A549 (cell line): Measurements from ENCODE around the gene TXNDC15. TPM values are rescaled to one million over a fixed set of nuclear protein-coding genes. Genes with fewer than 3 reads are reported as not detected.
"Not testable (repeated sequence)": the region's sequence is repeated elsewhere in the genome, so short reads cannot be mapped to it uniquely, and the experiment has no call there.

Experiments
- ATAC-seq, 2 experiments: fragments of 200-7000 bp in 1 of 2; fragments of >200 bp in 1 of 2; cut with Nextera tagmentation in 1 of 2; cut with Tn5 transposase in 1 of 2; 3 replicates each; pipeline versions ENCODE4 v1.8.0 to v1.9.1; 2018 to 2020; ENCODE audit warnings: mild to moderate bottlenecking in 1 of 2, moderate library complexity in 1 of 2
- CTCF ChIA-PET: fragments of 300-600 bp; sonication (Branson Sonifier 250); formaldehyde crosslinking; extraction: SDS; loops from one replicate; lab custom pipeline; 2021; ENCODE audit warnings: antibody characterized with exemption, inconsistent platforms; lab: Yijun Ruan, JAX
- POLR2A ChIA-PET: fragments of 350-600 bp; formaldehyde crosslinking; extraction: SDS; loops from one replicate; lab custom pipeline; 2021; ENCODE audit warnings: antibody characterized with exemption, inconsistent platforms; lab: Yijun Ruan, JAX
- DNase-seq, 2 experiments: peaks; one replicate each; pipeline versions ENCODE4 v3.0.0 to v3.0.0-alpha.2; 2011 to 2016; ENCODE audit warnings: low read depth in 1 of 2, low spot score in 1 of 2
- FAIRE-seq: peaks from 2 replicates; lab custom pipeline; 2011; peaks lifted over from hg19 to GRCh38; lab: Jason Lieb, UNC
- H3K27ac ChIP-seq, 2 experiments: fragments of >200 bp; sonication (Bioruptor Twin); formaldehyde crosslinking; 3 replicates each; pipeline ENCODE4 v1.5.1; 2016 to 2017
- H3K4me1 ChIP-seq: fragments of >200 bp; sonication (Bioruptor Twin); formaldehyde crosslinking; 3 replicates; pipeline ENCODE4 v1.6.1; 2016
- H3K4me2 ChIP-seq: fragments of >200 bp; sonication (Bioruptor Twin); formaldehyde crosslinking; 3 replicates; pipeline ENCODE4 v1.6.1; 2016
- H3K4me3 ChIP-seq: fragments of >200 bp; sonication (Bioruptor Twin); formaldehyde crosslinking; 3 replicates; pipeline ENCODE4 v1.5.1; 2016
- H3K9me3 ChIP-seq: fragments of >200 bp; sonication (Bioruptor Twin); formaldehyde crosslinking; 3 replicates; pipeline ENCODE4 v1.6.1; 2016
- BCL3 ChIP-seq: fragments of >200 bp; sonication (Bioruptor Twin); formaldehyde crosslinking; IDR thresholded peaks from 3 replicates; pipeline ENCODE4 v1.6.1; 2016
- BHLHE40 ChIP-seq: IDR thresholded peaks from 2 replicates; pipeline ENCODE4 v1.6.1; 2012; ENCODE audit warnings: low read depth, low read length, inconsistent platforms
- CBX2 ChIP-seq: fragments of 200-600 bp; sonication (generic); IDR thresholded peaks from 2 replicates; pipeline ENCODE4 v1.6.1; 2016; ENCODE audit warnings: low read depth, mild to moderate bottlenecking, borderline replicate concordance
- CHD4 ChIP-seq: fragments of 200-600 bp; sonication (generic); IDR thresholded peaks from 2 replicates; pipeline ENCODE4 v1.6.1; 2016; ENCODE audit warnings: antibody characterized with exemption, mild to moderate bottlenecking, borderline replicate concordance
- CTCF ChIP-seq: fragments of >200 bp; sonication (Bioruptor Twin); formaldehyde crosslinking; IDR thresholded peaks from 3 replicates; pipeline ENCODE4 v1.5.1; 2016
- E2F6 ChIP-seq: IDR thresholded peaks from 2 replicates; pipeline ENCODE4 v1.6.1; 2012; ENCODE audit warnings: low read depth, borderline replicate concordance
- EHF ChIP-seq: fragments of 250-450 bp; sonication (Bioruptor Pico); IDR thresholded peaks from 2 replicates; pipeline ENCODE4 v1.5.0; 2020; ENCODE audit warnings: mild to moderate bottlenecking
- ELK1 ChIP-seq: fragments of 150-350 bp; IDR thresholded peaks from 2 replicates; pipeline ENCODE4 v1.6.1; 2014; ENCODE audit warnings: low read depth, mild to moderate bottlenecking, low read length
- EP300 ChIP-seq, 2 experiments: fragments of >200 bp; sonication (Bioruptor Twin); formaldehyde crosslinking; IDR thresholded peaks; 2 replicates in 1 of 2; 3 replicates in 1 of 2; pipeline ENCODE4 v1.6.1; 2016 to 2017
- FOSB ChIP-seq: fragments of 250-450 bp; sonication (Bioruptor Pico); IDR thresholded peaks from 2 replicates; pipeline ENCODE4 v1.5.0; 2020; ENCODE audit warnings: mild to moderate bottlenecking, moderate library complexity
- FOSL2 ChIP-seq, 2 experiments: fragments of 450-650 bp in 1 of 2; fragments of >200 bp in 1 of 2; sonication (Bioruptor Twin) in 1 of 2; formaldehyde crosslinking; IDR thresholded peaks; 2 replicates each; pipeline versions ENCODE4 v1.5.0 to v1.6.1; 2016 to 2020; ENCODE audit warnings: mild to moderate bottlenecking in 1 of 2, moderate library complexity in 1 of 2
- GATA3 ChIP-seq: IDR thresholded peaks from 2 replicates; pipeline ENCODE4 v1.6.1; 2012; ENCODE audit warnings: borderline replicate concordance
- HDAC2 ChIP-seq: fragments of 200-600 bp; sonication (generic); IDR thresholded peaks from 2 replicates; pipeline ENCODE4 v1.6.1; 2016
- HOXA7 ChIP-seq: fragments of 250-450 bp; sonication (Bioruptor Pico); IDR thresholded peaks from 2 replicates; pipeline ENCODE4 v1.5.0; 2020; ENCODE audit warnings: mild to moderate bottlenecking, moderate library complexity
- KDM5A ChIP-seq: fragments of 200-600 bp; sonication (generic); IDR thresholded peaks from 2 replicates; pipeline ENCODE4 v1.6.1; 2016; ENCODE audit warnings: antibody characterized with exemption, mild to moderate bottlenecking
- MAX ChIP-seq: IDR thresholded peaks from 2 replicates; pipeline ENCODE4 v1.6.1; 2012
- MYC ChIP-seq: IDR thresholded peaks from 2 replicates; pipeline ENCODE4 v1.6.1; 2012; ENCODE audit warnings: mild to moderate bottlenecking, inconsistent platforms, low read length, improper control_type of control experiment, borderline replicate concordance
- NR3C1 ChIP-seq: fragments of >200 bp; sonication (Bioruptor Twin); formaldehyde crosslinking; IDR thresholded peaks from 3 replicates; pipeline ENCODE4 v1.6.1; 2017
- RARB ChIP-seq: fragments of 250-450 bp; sonication (Bioruptor Pico); IDR thresholded peaks from 2 replicates; pipeline ENCODE4 v1.8.0; 2021; ENCODE audit warnings: mild to moderate bottlenecking, moderate library complexity
- RCOR1 ChIP-seq: fragments of 150-350 bp; IDR thresholded peaks from 2 replicates; pipeline ENCODE4 v1.6.1; 2014; ENCODE audit warnings: antibody characterized with exemption, low read length, low read depth
- REST ChIP-seq: fragments of 200-600 bp; sonication (generic); IDR thresholded peaks from 2 replicates; pipeline ENCODE4 v1.6.1; 2016; ENCODE audit warnings: antibody characterized with exemption, mild to moderate bottlenecking, moderate library complexity
- RFX5 ChIP-seq: fragments of 450-650 bp; IDR thresholded peaks from 2 replicates; pipeline ENCODE4 v1.7.1; 2014; ENCODE audit warnings: antibody characterized with exemption, mild to moderate bottlenecking, moderate library complexity
- SMC3 ChIP-seq: fragments of >200 bp; sonication (Bioruptor Twin); formaldehyde crosslinking; IDR thresholded peaks from 3 replicates; pipeline ENCODE4 v1.6.1; 2018; ENCODE audit warnings: inconsistent platforms
- TFCP2L1 ChIP-seq: fragments of 250-450 bp; sonication (Bioruptor Pico); IDR thresholded peaks from 2 replicates; pipeline ENCODE4 v1.5.0; 2021; ENCODE audit warnings: mild to moderate bottlenecking
- ZSCAN20 ChIP-seq: fragments of 250-450 bp; sonication (Bioruptor Pico); IDR thresholded peaks from 2 replicates; pipeline ENCODE4 v1.8.0; 2022; ENCODE audit warnings: mild to moderate bottlenecking, moderate library complexity
- WGBS: methylation state at CpG from one replicate; pipeline ENCODE4 v1.1.6; 2017; ENCODE audit errors: missing lambda C conversion rate; 5-methylcytosine and 5-hydroxymethylcytosine counted together
- polyA plus RNA-seq, 4 experiments: library from polyadenylated mRNA; depleted of rRNA in 3 of 4; stranded (reverse); fragments of >200 nt; fragmentation: RNase III in 1 of 4; extraction: RNeasy Plus Mini Kit Qiagen cat#74134 plus additional on column Dnase treatment in 1 of 4; gene quantifications; 2 replicates in 3 of 4; 3 replicates in 1 of 4; pipeline ENCODE4 v1.2.3, GENCODE V29; 2011 to 2017

Gene TXNDC15
- polyA plus RNA-seq, 2 of the 4 experiments (the other 2 are of a cell fraction) = 71.1 to 85.2 TPM

- ChIA-PET POLR2A (interaction anchor here (1.0 kb wide), 1 partner anchor 10 kb away, joined by 5 read pairs; the partner anchor contains the start of gene C5orf24), CTCF (interaction anchor here (0.9 kb wide), 1 partner anchor 11 kb away, joined by 6 read pairs; no protein-coding TSS in a partner anchor)
- Histone ChIP-seq H3K4me2 (no peak overlapping the region), H3K27ac (no peak overlapping the region), H3K9me3 (no peaks in the 10 kb centered on the region), H3K4me1 (peaks cover 17% of the 10 kb centered on the region), H3K4me3 (no peak overlapping the region)
- 93% methylated on average over 2 of the region's 2 CpGs for WGBS
- ATAC-seq (no peak), FAIRE-seq (no peak), DNase-seq (no peak)
- no peak for TF ChIP-seq RCOR1
- no peak for TF ChIP-seq EHF (CRISPR knock-in tag)
- no peak for TF ChIP-seq E2F6
- no peak for TF ChIP-seq EP300 (IDR thresholded peaks at IDR 0.05)
- no peak for TF ChIP-seq HOXA7 (CRISPR knock-in tag)
- no peak for TF ChIP-seq HDAC2
- TF ChIP-seq REST = no peak
- TF ChIP-seq FOSL2 (IDR thresholded peaks at IDR 0.05) = no peak
- TF ChIP-seq FOSL2 (CRISPR knock-in tag; IDR thresholded peaks at IDR 0.05) = no peak
- TF ChIP-seq MAX = no peak
- no peak for TF ChIP-seq MYC
- TF ChIP-seq ZSCAN20 = no peak
- no peak for TF ChIP-seq RARB (CRISPR knock-in tag)
- TF ChIP-seq NR3C1 = no peak
- no peak for TF ChIP-seq SMC3
- TF ChIP-seq TFCP2L1 (CRISPR knock-in tag) = no peak
- TF ChIP-seq CHD4 = no peak
- TF ChIP-seq GATA3 = no peak
Measured at GRCh38 chr5:134835623-134836022, 38.5 kb upstream of the TXNDC15 start.

- Histone ChIP-seq H3K27ac (peak overlapping the region; percentile 3 to 67; a peak in 3 of 6 replicates), H3K9me3 (no peaks in the 10 kb centered on the region), H3K4me3 (no peak overlapping the region), H3K4me1 (peaks cover 38% of the 10 kb centered on the region), H3K4me2 (peak overlapping the region; percentile 46; the same call in 2 of the 3 replicates)
- 88% methylated on average over 3 of the region's 3 CpGs for whole genome bisulfite sequencing
- ChIA-PET POLR2A (interaction anchor here (0.8 to 1.0 kb wide), 2 partner anchors 8 to 9 kb away, joined by 4 to 8 read pairs; partner anchors contain the start of gene C5orf24), CTCF (interaction anchor here (0.7 to 1.0 kb wide), 2 partner anchors 26 to 354 kb away, joined by 3 read pairs; no protein-coding TSS in a partner anchor)
- TF ChIP-seq ELK1 (no peak), BHLHE40 (no peak), CBX2 (no peak), BCL3 (no peak), KDM5A (no peak), CTCF (no peak), RFX5 (no peak), EP300 (IDR thresholded peaks at IDR 0.05) (no peak), FOSB (CRISPR knock-in tag) (no peak)
- DNase-seq (no peak), FAIRE-seq (no peak), ATAC-seq (no peak)
Measured at GRCh38 chr5:134837530-134838181, 36.5 kb upstream of the TXNDC15 start.

- H3K4me1 ChIP-seq = peaks cover 45% of the 10 kb centered on the region
- not testable (repeated sequence) for DNase-seq, FAIRE-seq, H3K4me2 ChIP-seq, ATAC-seq, H3K27ac ChIP-seq, H3K9me3 ChIP-seq, H3K4me3 ChIP-seq
- CTCF ChIA-PET = interaction anchor here (0.7 kb wide), 1 partner anchor 353 kb away, joined by 3 read pairs; no protein-coding TSS in a partner anchor
- 90% methylated on average over 9 of the region's 9 CpGs for WGBS
- POLR2A ChIA-PET = interaction anchor here (0.8 kb wide), 1 partner anchor 9 kb away, joined by 4 read pairs; no protein-coding TSS in a partner anchor
Measured at GRCh38 chr5:134838361-134838760, 35.8 kb upstream of the TXNDC15 start.
